ENCODE data around the gene OGFOD2.
"Not testable (repeated sequence)": the region's sequence is repeated elsewhere in the genome, so short reads cannot be mapped to it uniquely, and the experiment has no call there.

OGFOD2 gene

DNA sequence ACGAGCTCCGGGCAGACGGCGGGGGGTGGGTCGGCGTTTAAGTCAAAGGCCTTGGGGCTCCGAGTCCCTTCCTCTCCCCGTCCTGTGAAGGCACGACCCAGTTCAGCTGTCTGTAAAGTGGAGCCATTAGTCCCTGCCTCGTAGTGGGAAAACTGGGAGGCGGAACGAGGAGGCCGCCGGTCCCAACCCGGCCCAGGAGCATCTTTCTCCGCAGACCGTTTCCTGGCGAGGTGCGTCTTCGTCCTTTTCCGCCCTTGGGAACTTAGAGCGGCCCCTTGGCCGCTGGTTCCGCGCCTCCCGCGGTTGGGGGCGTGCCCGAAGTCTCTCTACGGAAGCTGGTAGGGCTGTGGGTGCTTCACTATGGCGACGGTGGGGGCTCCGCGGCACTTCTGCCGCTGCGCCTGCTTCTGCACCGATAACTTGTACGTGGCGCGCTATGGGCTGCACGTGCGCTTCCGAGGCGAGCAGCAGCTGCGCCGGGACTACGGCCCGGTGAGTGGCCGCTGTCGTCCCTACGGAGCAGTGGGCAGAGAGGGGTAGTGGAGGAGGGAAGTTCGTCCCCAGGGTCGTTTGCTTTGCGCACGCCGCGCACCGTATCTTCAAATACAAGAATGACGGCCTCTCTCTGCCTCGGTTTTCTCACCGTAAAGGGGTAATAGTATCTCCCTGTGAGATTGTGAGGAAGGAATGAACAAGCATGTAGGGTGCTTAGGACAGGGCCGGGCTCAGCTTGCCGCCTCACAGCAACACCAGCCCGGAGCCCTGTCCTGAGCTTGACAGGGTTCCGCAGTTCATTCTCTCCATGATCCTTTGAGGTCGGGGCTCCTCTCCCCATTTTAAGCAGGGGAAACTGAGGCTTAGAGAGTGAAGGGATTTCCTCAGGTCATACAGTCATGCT, at the start of gene OGFOD2:
TSS of gene OGFOD2 (plus strand) at position 353 of the 898 bp plus-strand sequence. CDS start at position 361, 8 bp downstream.
- DNase-seq (ENCODE audit: extremely low read depth in 1 of 2, low read depth in 1 of 2) = peak; percentile 86 to 90

DNA sequence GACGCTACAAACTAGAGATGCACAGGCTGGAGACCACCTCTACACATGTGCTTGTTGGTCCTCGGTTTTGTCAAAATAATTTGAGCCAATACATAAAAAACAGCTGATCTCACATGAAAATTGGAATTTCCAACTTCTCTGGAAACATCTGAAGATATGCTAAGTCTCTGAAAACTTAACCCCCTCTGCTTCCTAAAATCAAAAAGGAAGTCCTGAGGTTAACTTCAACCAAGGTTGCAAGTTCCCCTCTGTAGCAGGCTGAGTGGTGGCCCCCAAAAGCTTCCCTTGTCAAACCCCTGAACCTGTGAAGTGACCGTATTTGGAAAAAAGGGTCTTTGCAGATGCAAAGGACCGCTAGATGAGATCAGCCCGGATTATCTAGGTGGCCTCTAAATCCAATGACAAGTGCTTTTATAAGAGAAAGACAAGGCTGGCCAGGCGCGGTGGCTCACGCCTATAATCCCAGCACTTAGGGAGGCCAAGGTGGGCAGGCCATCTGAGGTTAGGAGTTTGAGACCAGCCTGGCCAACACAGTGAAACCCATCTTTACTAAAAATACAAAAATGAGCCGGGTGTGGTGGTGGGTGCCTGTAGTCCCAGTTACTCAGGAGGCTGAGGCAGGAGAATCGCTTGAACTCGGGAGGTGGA, 47.2 kb upstream of the OGFOD2 start:
- no peak for DNase-seq (ENCODE audit: extremely low read depth in 1 of 2, low read depth in 1 of 2)

DNA sequence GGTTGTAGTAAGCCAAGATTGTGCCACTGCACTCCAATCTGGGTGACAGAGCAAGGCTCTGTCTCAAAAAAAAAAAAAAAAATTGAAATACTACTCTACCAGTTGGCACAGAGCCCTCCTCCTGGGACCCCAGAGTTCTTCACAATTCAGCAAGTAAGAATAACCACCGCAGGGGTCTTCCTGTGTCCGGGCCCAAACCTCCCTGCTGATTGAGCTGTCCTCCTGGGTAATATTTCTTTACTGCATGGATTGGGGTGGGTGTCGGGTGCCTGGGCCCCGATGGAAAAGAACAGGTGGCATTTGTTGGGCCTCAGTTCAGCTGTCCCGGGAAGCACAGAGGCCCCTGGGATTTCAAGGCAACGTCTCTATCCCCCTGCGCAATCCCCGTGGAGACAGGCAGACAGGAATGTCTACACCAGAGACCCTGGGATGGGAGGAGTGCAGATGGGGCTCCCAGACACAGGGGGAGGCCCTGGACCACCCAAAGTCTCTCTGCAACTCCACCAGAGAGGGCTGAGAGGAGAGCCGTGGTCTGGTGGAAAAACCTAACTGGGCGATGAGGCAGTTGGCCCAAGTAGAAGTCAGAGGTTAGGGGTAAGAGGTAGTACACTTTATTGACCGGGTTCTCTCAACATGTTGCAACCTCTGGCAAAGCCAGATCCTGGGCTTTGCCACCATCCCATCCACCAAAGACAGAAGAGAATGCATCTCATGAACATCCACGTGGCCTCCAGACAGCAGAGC, 46.5 kb upstream of the OGFOD2 start:
- DNase-seq (ENCODE audit: extremely low read depth in 1 of 2, low read depth in 1 of 2) = no peak

DNA sequence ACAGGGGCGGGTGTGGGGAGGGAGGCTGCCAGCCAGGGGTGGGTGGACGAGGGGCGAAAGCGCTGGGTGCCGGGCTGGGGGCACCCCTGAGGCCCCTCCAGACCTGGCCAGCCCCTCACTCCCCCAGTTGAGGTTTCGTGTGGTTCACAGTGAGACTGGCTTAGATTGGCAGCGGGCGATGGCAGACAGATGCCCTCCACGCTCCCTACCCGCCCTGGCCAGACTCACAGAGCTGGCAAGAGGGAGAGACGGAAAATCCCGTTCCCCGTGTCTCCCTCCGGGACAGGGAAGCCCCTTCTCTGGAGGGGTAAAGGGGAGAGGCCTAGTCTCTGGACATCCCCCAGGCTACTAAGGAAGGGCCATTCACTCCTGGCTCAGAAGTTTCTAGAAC, 45.9 kb upstream of the OGFOD2 start:
- no peak for DNase-seq (ENCODE audit: extremely low read depth in 1 of 2, low read depth in 1 of 2)

DNA sequence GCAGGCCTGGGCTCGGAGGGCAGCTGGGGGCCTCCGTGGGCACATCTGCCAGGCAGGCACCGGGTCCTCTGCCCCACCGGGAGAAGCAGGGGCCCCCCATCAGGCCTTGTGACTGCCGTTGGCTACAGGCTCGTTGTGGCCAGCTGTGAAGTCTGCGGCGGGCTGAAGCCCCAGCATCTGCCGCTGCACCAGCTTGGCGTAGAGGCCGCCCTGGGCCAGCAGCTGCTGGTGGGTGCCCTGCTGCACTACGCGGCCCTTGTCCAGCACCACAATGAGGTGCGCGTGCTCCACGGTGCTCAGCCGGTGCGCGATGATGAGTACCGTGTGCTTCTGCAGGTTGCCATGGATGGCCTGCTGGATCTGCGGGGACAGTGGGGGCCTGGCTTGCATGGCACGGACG, 45.2 kb upstream of the OGFOD2 start:
- DNase-seq (ENCODE audit: extremely low read depth in 1 of 2, low read depth in 1 of 2) = no peak

DNA sequence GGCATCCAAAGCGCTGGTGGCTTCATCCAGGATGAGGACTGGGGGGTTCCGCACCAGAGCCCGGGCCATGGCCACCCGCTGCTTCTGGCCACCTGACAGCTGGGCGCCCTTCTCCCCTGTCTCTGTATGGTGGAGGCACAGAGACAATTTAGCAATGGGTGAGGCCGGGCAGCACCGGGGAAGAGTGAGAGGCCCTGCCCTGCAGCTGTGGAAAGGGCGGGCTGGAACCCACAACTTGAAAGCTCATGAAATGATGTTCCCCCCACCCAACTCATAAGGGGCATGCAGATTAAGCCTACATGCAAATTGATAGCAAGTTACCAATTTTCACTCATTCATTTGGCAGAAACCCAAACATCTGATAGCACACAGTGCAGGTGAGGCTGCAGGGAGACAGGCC, 42.8 kb upstream of the OGFOD2 start:
- no peak for DNase-seq (ENCODE audit: extremely low read depth in 1 of 2, low read depth in 1 of 2)

DNA sequence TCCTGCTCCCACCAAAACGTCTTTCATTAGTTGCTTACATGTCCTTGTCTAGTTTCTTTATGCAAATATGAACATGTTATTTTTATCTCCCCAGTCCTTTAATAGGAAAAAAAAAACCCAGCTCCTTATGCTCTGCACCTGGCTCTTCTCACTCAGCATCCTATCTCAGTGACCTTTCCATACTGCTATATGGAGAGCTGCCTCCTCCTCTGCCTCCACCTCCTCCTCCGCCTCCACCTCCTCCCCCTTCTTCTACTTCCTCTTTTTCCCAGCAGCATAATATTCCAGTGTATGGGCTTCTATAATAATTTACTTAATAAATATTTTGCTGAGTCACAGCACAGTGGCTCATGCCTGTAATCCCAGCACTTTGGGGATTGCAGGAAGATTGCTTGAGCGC, 40.3 kb upstream of the OGFOD2 start:
- DNase-seq (ENCODE audit: extremely low read depth in 1 of 2, low read depth in 1 of 2) = no peak

DNA sequence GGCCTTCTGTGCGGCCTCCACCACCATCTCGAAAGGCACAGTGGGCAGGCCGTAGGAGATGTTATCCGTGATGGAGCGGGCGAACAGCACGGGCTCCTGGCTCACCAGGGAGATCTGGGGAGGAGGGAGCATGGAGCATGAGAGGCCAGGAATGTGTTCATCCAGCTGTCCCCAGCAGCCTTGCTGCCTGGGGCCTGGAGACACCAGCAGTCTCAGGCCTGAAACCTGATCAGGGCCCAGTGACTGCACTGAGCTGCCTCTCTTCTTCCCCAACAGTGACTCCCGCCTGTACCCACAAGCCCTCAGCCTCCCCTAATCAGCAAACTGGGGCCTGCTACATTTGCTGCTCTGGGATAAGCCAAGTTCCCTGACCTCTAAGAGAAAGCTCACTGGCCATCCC, 39.7 kb upstream of the OGFOD2 start:
- DNase-seq (ENCODE audit: extremely low read depth in 1 of 2, low read depth in 1 of 2) = no peak

DNA sequence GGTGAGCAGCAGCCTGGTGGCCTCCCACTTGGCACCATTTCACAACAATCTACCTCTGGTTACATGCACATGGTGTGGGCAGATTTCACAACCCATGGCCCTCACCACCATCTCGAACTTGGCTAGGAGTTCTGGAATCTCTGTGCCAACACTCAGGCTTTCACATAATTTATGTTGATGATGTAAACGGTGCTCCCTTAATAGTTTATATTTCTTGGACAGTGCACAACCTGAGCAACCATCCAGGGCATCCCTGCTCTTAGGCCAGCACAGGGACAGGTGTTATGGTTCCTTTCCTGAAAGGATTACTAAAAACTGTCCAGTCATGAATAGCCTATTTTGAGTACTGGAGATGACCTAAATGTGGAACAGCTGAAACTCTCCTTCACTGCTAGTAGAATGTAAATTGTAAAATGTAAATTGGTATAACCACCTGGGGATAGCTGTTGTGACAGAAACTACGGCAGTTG, 37.4 kb upstream of the OGFOD2 start:
- DNase-seq (ENCODE audit: extremely low read depth in 1 of 2, low read depth in 1 of 2) = no peak

DNA sequence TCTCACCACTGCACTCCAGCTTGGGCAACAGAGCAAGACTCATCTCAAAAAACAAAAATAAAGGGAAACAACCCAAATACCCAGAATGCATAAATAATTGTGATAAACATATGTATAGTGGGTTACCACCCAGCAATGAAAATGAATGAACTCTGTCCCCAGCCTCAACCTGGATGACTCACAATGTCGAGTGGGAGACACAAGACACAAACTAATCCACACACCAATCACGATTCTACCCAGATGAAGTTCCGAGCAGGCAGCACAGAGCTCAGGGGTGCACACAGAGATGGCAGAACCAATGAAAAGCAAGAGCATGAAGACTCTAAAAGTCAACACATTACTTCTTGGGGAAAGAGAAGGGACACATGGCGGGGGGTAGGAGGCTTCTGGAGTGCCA, 35.9 kb upstream of the OGFOD2 start:
- DNase-seq (ENCODE audit: extremely low read depth in 1 of 2, low read depth in 1 of 2) = no peak

DNA sequence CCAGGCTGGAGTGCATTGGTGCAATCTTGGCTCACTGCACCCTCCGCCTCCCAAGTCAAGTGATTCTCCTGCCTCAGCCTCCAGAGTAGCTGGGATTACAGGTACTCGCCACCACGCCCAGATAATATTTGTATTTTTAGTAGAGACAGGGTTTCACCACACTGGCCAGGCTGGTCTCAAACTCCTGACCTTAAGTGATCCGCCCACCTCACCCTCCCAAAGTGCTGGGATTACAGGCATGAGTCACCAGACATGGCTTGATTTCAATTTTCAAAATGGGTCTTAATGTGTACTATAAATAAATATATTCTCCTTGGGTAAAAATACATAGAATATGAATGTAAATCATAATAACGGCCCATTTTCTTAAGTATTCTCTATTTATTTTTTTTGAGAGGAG, 33.7 kb upstream of the OGFOD2 start:
- DNase-seq (ENCODE audit: extremely low read depth in 1 of 2, low read depth in 1 of 2) = not testable (repeated sequence)

DNA sequence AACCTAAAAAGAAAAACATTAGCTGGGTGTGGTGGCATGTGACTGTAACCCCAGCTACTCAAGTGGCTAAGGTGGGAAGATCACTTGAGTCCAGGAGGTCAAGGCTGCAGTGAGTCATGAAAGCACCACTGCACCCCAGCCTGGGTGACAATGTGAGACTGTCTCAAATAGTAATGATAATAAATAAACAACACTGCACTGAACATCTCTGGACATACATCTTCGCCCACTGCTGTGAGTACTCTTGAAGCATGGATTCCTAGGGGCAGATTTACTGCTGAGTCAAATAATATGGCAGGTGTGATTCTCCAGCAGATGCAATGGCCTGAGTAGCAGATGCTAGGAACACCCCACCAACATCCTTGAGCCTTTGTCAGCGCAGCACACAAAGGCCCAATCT, 32.4 kb upstream of the OGFOD2 start:
- DNase-seq (ENCODE audit: extremely low read depth in 1 of 2, low read depth in 1 of 2) = no peak

DNA sequence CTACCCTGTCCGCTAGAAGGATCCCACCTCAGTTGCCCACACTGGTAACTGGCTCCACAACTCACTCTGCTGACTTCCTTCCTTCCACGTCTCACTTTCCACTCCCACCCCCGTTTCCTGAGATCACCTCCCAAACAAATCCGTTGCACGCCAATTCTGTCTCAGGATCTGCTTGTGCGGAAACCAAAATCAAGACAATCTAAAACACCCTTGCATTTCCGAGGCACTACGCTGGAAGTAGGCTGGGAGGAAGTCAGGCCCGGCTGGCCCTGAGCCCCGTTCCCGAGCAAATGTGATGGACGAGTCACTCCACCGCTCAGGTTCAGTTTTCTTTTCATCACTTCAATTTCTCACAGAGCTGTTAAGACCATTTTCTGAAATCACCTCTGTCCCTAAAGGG, 31.8 kb upstream of the OGFOD2 start:
- no peak for DNase-seq (ENCODE audit: extremely low read depth in 1 of 2, low read depth in 1 of 2)

DNA sequence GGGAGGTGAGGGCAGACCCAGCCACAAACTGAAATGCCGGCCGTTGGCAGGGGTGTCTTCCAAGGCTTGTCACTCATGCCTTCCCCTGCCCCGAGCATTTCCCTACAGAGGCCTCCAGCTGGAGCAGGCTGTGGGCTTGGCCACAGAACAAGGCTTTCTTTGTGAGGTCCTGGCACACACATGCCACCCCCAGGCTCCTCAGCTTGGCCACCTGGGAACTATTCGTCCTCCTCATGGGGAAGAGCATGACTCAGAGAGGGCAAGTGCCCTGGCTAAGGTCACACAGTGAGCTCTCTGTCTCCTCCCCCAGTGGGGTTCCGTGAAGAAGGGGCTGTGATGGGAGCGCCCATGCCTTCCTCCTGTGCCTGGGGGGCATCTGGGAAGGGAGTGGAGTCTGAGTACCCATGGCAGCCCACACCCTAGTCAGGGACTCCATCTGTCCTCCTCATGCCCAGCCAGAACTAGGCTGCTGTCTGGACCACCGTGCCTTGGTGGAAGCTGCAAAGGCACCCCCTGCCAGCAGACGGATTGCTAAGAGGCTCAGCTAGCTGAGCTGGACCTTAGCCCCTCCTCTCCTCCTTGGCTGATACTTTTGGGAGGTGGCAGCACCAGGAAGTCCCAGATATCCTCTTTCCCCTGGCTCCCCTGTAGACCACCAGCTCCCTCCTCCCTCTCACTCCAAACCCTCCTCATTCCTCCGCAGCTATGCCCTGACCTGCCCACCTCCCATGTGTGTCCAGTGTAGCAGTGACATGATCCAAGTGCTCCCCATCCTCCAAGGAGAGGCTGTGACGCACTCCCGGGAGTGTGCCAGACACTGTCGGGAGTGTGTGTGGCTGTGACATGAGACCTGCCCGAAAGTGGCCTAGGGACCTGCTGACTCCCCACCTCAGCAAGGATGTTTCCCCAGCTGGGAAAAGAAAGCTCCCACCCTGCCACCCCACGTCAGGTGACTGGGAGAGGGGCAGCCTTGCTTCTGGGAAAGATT, 30.1 kb upstream of the OGFOD2 start:
- no peak for DNase-seq (ENCODE audit: extremely low read depth in 1 of 2, low read depth in 1 of 2)

DNA sequence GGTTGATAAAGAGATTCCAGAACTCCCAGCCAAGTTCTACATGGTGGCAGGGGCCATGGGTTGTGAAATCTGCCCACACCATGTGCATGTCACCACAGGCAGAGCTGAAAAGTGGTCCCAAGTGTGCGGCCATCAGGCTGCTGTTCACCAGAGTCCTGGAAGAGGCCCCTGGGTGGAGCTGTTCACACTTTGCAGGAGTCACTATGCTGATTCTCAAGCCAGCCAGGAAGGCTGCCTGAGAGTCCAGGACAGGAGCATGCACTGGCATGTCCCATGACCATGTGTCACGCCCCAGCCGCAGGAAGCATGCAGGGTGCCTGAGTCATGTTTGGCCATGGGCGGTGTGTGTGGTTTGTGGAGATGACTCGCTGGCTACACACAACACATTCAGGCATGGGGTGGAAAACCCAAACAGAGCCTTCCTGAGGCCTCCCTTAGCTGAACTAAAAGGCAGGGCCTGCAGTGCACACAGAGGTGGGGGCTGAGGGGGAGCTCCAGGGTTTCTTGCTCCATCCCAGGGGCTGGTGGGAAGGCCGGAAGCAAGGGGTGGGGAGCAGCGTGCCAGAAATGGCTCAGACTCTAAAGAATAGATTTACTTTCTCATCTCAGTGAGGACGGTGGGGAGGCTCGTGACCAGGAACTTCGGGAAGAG, 28.2 kb upstream of the OGFOD2 start:
- peak; percentile 83 to 92 for DNase-seq (ENCODE audit: extremely low read depth in 1 of 2, low read depth in 1 of 2)

DNA sequence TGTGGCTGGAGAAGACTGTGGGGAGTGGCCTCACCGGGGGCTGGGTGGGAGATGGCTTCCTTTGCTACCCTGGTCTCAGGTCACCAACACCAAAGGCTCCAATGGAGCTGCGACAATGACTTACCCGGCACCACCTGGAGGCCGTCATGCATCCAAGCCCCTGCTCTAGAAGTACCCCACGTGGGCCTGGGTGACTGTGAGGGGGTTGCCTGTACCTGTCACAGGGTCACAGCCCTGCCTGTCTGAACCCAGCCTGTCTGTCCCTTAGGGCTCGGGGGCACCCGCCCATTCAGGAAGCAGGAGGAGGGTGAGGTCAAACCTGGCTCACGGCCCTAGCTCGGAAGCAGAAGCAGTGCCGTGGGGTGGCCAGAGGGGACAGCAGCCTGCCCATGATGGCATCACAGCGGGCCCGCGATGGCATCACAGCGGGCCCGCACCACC, 27.7 kb upstream of the OGFOD2 start:
- no peak for DNase-seq (ENCODE audit: extremely low read depth in 1 of 2, low read depth in 1 of 2)

DNA sequence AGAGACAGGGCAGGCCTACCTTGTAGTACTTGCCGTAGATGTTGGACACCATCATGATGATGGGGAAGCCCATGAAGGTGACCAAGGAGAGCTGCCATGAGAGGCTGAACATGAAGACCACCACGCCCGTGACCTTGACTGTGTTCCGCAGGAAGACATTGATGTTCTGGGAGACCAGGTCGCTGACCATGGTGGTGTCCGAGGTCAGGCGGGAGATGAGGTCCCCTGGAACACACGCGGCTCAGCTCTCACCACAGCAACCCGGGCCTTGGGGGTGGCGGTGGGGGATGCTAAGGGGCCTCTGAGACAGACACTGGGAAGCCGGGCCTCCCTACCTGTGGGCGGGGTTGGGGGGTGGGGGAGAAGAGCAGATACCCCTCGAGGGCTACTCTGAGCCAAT, 26.4 kb upstream of the OGFOD2 start:
- no peak for DNase-seq (ENCODE audit: extremely low read depth in 1 of 2, low read depth in 1 of 2)

DNA sequence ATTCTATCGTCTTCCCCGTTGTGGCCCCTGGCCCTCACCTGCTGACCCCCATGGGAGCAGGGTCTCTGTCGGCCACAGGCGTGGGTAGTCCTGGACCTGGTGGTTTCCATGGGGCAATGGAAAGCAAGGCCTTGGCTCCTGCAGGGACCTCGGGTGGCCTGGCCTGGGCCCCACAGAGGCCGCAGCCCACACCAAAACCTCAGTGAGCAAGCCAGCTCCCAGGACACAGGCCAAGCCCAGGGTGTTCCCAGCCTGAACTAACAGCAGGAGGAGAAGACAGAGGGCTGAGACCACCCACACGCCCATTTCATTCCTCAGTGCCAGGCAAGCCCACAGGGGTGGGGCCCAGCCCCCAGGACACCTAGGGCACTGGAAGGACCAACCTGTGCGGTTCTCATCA, 25.6 kb upstream of the OGFOD2 start:
- DNase-seq (ENCODE audit: extremely low read depth in 1 of 2, low read depth in 1 of 2) = no peak

DNA sequence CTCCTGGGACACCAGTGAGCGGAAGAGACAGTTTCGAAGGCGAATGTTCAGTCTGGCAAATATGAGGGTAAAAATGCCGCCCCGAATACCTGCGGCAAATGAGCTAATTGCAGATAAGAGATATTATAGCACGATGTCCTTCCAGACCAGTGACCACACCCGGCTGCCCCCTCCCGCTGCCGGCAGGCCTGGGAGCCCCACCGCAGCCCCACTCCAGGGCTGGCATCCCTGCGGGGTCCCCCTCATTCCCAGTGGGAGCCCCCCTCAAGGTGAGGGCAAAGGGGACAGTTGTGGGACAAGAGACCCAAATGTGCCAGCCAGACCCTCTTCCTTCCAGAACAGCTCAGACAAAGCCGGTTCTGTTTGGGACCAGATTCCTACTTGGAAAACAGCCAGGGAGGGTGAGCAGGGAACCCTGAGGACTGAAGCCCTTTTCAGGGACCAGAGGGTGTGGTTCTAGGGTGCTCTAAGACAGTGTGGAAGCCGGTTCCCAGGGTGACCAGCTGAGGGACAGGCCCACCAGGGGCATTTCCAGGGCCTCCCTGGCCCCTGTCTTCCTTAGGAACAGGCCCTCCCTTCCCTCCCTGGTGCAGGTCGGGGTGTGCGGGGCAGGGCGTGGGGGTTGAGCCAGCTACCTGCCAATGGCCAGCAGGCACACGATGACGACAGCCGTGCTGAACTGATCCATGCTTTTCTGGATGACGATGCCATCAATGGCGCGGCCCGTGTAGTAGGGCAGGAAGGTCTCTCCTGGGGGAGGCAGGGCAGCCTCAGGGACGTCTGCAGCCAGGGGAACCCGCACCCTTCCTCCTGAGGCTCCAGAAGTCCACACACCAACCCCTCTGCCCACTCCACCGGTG, 25.0 kb upstream of the OGFOD2 start:
- no peak for DNase-seq (ENCODE audit: extremely low read depth in 1 of 2, low read depth in 1 of 2)
